Right atrium auricular region (tissue), 2 donors: Measurements from ENCODE around the gene STK10. TPM values are rescaled to one million over a fixed set of nuclear protein-coding genes. Genes with fewer than 3 reads are reported as not detected.
A peak's percentile ranks its signal among the peaks of the same experiment; 100 is the strongest.

Experiments used
- DNase-seq: peaks from one replicate; pipeline ENCODE4 v3.0.0-alpha.2; 2019; ENCODE audit warnings: low spot score
- H3K27ac ChIP-seq, 2 donors: fragments of 200-600 bp; sonication (generic); 1 replicate in 1 of 2; 2 replicates in 1 of 2; pipeline ENCODE4 v1.5.1; 2016 to 2019
- H3K27me3 ChIP-seq, 2 donors: fragments of 200-600 bp; sonication (generic); one replicate each; pipeline versions ENCODE4 v1.5.1 to v1.6.0; 2017 to 2019
- H3K36me3 ChIP-seq: fragments of 200-600 bp; sonication (generic); one replicate; pipeline ENCODE4 v1.5.1; 2016
- H3K4me1 ChIP-seq, 2 donors: fragments of 200-600 bp; sonication (generic); one replicate each; pipeline versions ENCODE4 v1.5.1 to v1.6.0; 2017 to 2019
- H3K4me3 ChIP-seq, 2 donors: fragments of 200-600 bp; sonication (generic); 1 replicate in 1 of 2; 2 replicates in 1 of 2; pipeline ENCODE4 v1.5.1; 2017 to 2019; ENCODE audit warnings: mild to moderate bottlenecking in 1 of 2, moderate library complexity in 1 of 2
- H3K9me3 ChIP-seq, 2 donors: fragments of 200-600 bp; sonication (generic); one replicate each; pipeline ENCODE4 v1.5.1; 2019
- total RNA-seq, 2 donors: library from RNA; depleted of rRNA; stranded (reverse); fragments of >200 nt; gene quantifications; one replicate each; pipeline ENCODE4 v1.1.0, GENCODE V29; 2016
- TF ChIP-seq, protein P1 (sequence below), 2 donors: fragments of 200-600 bp; sonication (generic); IDR thresholded peaks; one replicate each; pipeline ENCODE4 v1.5.1; 2019; ENCODE audit warnings: antibody characterized with exemption in 2 of 2

Gene STK10
- total RNA-seq, 2 donors from 2014 or later = 6.9 to 10.8 TPM

DNA sequence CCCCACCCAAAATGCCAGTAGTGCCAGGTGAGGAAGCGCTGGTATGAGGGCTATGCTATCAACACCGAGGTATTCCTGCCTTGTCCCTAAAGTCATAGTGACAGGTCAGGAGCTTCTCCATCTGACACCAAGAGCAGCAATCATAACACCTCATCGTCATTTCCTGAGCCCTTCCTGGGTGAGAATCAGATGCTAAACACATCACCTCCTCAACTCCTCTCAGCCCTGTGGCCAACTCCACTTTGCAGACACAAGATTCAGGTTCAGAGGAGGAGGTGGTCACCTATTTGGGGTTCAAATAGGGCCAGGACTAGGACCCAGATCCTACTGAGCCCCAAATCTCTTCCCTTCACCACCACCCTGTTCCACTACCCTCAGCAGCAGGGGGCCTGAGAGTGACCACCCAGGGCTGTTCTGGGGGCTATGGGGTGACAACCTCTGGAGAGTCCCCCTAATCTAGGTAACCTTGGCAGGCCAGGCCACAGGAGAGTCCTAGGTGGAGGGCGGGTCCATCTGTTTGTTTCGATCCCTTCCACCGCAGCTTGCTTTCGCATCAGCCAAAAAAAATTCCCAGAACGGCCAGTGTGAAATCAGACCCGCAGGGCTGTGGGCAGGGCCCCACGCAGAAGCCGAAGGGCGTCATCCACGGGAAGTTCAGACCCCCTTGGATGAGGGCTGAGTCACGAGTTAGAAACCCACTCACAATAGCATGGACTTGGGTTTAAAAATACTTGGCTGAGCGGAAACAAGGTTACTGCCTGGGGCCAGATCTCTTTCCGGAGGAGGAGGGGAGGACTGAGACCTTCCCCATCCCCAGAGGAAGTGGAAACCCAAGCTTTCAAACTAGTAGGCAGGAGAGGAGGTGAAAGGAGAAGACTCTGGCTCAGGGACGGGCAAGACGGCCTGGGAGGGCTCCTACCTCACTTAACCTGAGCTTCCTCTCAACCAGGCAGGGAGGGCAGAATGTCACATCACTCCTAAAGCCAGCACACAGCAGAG lies 8.7 kb downstream of the STK10 start:
- Histone ChIP-seq H3K36me3 (no peaks in the 10 kb centered on the region), H3K27ac (peak overlapping the region; percentile 13 to 40), H3K4me1 (peaks cover 0 to 47% of the 10 kb centered on the region in 2 donors), H3K4me3 (peak overlapping the region in 1 of 2 donors; percentile 3), H3K27me3 (no peaks in the 10 kb centered on the region), H3K9me3 (no peaks in the 10 kb centered on the region)
- TF ChIP-seq, protein P1, sequence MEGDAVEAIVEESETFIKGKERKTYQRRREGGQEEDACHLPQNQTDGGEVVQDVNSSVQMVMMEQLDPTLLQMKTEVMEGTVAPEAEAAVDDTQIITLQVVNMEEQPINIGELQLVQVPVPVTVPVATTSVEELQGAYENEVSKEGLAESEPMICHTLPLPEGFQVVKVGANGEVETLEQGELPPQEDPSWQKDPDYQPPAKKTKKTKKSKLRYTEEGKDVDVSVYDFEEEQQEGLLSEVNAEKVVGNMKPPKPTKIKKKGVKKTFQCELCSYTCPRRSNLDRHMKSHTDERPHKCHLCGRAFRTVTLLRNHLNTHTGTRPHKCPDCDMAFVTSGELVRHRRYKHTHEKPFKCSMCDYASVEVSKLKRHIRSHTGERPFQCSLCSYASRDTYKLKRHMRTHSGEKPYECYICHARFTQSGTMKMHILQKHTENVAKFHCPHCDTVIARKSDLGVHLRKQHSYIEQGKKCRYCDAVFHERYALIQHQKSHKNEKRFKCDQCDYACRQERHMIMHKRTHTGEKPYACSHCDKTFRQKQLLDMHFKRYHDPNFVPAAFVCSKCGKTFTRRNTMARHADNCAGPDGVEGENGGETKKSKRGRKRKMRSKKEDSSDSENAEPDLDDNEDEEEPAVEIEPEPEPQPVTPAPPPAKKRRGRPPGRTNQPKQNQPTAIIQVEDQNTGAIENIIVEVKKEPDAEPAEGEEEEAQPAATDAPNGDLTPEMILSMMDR (IDR thresholded peaks at IDR 0.05) = no peak
- DNase-seq = no peak

DNA sequence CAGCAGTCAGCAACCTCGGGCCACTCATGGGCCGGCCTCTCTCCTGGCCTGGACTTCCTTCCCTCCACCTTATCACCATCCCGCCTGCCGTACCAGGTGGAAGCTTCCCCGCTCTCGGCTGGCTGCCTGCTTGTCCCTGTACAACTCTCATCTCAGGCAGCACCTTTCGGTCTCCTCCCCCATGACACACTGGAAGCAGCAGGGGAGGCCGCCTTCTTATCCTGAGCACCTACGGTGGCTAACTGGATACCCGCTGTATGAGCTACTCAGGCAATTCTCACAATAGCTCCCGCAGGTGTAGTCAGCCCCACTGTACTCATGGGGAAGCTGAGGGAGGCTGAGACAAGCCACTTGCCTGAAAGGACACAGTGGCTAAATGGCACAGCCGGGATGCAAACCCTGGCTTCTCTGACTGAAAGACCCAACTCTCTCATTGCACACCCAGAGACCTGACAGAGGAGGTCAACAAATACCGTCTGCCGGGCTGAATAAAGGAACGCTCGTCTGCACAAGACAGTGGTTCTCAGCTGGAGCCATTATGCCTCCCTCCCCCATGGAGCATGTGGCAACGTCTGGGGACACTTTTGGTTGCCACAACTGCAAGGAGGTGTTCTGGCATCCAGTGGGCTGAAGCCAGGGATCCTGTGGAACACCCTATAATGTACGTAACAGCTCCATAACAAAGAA lies 9.6 kb downstream of the STK10 start:
- DNase-seq = no peak
- peaks cover 0 to 53% of the 10 kb centered on the region in 2 donors for H3K4me1 ChIP-seq
- H3K27me3 ChIP-seq = no peaks in the 10 kb centered on the region
- H3K36me3 ChIP-seq = no peaks in the 10 kb centered on the region
- H3K4me3 ChIP-seq = no peak overlapping the region
- peak overlapping the region; percentile 13 to 40 for H3K27ac ChIP-seq
- TF ChIP-seq, protein P1 (IDR thresholded peaks at IDR 0.05) = no peak
- no peaks in the 10 kb centered on the region for H3K9me3 ChIP-seq

DNA sequence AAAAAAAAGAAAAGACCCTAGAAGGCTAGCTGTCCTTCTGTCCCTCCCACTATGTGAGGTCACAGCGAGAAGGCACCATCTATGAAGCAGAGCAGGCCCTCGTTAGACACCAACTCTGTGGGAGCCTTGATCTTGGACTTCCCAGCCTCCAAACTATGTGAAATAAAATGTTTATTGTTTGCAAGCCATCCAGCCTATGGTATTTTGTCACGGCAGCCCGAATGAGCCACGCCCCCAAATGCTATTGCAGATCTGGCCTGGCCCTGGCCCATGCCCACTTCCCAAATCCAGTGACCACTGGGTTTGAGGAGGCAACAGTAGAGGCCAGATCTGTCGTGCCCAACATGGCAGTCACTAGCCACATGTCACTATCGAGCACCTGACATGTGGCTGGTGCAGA lies 10.8 kb downstream of the STK10 start:
- no peaks in the 10 kb centered on the region for H3K27me3 ChIP-seq
- H3K36me3 ChIP-seq = no peaks in the 10 kb centered on the region
- H3K27ac ChIP-seq = no peak overlapping the region
- H3K9me3 ChIP-seq = no peaks in the 10 kb centered on the region
- H3K4me1 ChIP-seq = peaks cover 0 to 60% of the 10 kb centered on the region in 2 donors
- no peak for DNase-seq
- no peak overlapping the region for H3K4me3 ChIP-seq
- TF ChIP-seq, protein P1 (IDR thresholded peaks at IDR 0.05) = no peak

DNA sequence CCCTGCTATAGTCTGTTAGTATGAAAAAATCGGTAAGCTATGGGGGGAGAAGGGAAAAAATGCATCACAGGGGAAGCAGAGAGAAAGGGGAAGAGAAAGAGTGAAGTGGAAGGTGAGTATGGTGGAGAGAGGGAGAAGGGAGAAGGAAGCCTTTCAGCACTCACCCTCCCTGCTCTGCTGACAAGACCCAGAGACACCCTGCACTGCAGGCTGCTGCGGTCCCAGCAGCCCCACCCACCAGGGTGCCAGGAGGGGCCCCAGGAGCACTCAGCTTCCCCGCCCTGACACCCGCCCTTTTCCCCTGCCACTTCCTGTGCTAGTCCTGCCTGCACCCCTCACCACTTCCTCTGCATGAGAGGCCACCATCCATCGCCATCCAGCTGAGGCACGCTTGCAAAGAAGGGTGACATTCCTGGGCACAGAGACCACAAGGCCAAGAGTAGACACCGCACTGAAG lies 12.7 kb downstream of the STK10 start:
- Histone ChIP-seq H3K27me3 (no peaks in the 10 kb centered on the region), H3K36me3 (no peaks in the 10 kb centered on the region), H3K4me3 (peak overlapping the region in 1 of 2 donors; percentile 8), H3K27ac (no peak overlapping the region), H3K4me1 (peaks cover 0 to 58% of the 10 kb centered on the region in 2 donors), H3K9me3 (no peaks in the 10 kb centered on the region)
- no peak for DNase-seq
- TF ChIP-seq, protein P1 (IDR thresholded peaks at IDR 0.05) = no peak

DNA sequence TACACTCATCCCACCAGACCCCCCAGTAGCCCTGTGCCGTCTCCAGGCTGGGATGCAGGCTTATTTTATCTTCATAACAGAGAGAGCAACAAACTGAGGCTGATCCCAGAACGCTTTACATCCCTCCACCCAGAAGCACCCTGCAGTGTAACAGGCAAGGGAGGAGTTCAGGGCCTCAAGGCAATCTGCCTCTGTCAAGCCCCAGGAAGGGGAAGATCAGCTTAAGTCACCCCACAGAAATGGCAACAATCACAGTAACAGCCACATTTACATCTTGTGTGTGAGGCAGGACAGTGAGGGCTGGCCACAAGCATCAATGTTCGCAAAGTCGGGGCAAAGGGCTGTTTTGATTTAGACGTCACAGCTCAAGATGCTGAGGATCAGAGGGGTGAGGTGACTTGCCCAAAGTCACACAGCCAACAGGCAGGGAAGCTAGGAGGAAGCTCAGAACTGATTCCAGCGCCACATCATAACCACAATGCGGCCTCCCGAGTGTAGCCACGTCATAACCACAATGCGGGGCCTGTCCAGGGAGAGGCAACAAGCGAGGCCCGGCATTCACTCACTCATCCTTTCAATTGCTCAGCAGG lies 14.4 kb downstream of the STK10 start:
- TF ChIP-seq, protein P1 (IDR thresholded peaks at IDR 0.05) = no peak
- Histone ChIP-seq H3K4me1 (peaks cover 0 to 57% of the 10 kb centered on the region in 2 donors), H3K9me3 (no peaks in the 10 kb centered on the region), H3K4me3 (no peak overlapping the region), H3K27me3 (no peaks in the 10 kb centered on the region), H3K36me3 (no peaks in the 10 kb centered on the region), H3K27ac (peak overlapping the region; percentile 21)
- no peak for DNase-seq
